VCaP (cell line): ENCODE measurements around the gene CWC27.

Source experiments
- H3K27ac ChIP-seq: fragments of 450-650 bp; 2 replicates; pipeline ENCODE4 v1.5.1; 2017
- CTCF ChIP-seq: fragments of 450-650 bp; conservative IDR thresholded peaks from 2 replicates; pipeline ENCODE4 v1.5.1; 2017; ENCODE audit warnings: mild to moderate bottlenecking, moderate library complexity

Gene CWC27

GRCh38 chr5:65067147-65067506, 298.4 kb downstream of the CWC27 start:
- H3K27ac ChIP-seq: no peak overlapping the region; the same call in 1 of the 2 replicates
- TF ChIP-seq CTCF: no peak
